GM18511 (cell line): ENCODE measurements around the gene DNAJB8.

Experiments
- ATAC-seq: cut with Tn5 transposase; IDR thresholded peaks from one replicate; pipeline ENCODE4 v1.9.1; 2021; ENCODE audit warnings: mild to moderate bottlenecking, moderate library complexity; ENCODE audit not compliant: unreplicated experiment

Gene DNAJB8

GRCh38 chr3:128484404-128485281, 18.0 kb upstream of the DNAJB8 start:
- no peak for ATAC-seq

GRCh38 chr3:128483657-128484403, 17.1 kb upstream of the DNAJB8 start:
- ATAC-seq, result no peak

- ATAC-seq, result no peak
Observed at GRCh38 chr3:128482666-128483656, 16.3 kb upstream of the DNAJB8 start.

- no peak for ATAC-seq
Observed at GRCh38 chr3:128482175-128482574, 15.5 kb upstream of the DNAJB8 start.

GRCh38 chr3:128481438-128481942, 14.8 kb upstream of the DNAJB8 start:
- no peak for ATAC-seq

- no peak for ATAC-seq
Observed at GRCh38 chr3:128480717-128481437, 14.2 kb upstream of the DNAJB8 start.

- no peak for ATAC-seq
Observed at GRCh38 chr3:128480278-128480677, 13.6 kb upstream of the DNAJB8 start.

GRCh38 chr3:128479558-128480086, 12.9 kb upstream of the DNAJB8 start:
- no peak for ATAC-seq

GRCh38 chr3:128478576-128479506, 12.2 kb upstream of the DNAJB8 start:
- no peak for ATAC-seq

- ATAC-seq, result no peak
Observed at GRCh38 chr3:128476659-128477058, 10.0 kb upstream of the DNAJB8 start.

- ATAC-seq, result no peak
Observed at GRCh38 chr3:128475355-128475754, 8.7 kb upstream of the DNAJB8 start.

- no peak for ATAC-seq
Observed at GRCh38 chr3:128473737-128474136, 7.0 kb upstream of the DNAJB8 start.

- ATAC-seq, result no peak
Observed at GRCh38 chr3:128473180-128473519, 6.5 kb upstream of the DNAJB8 start.

GRCh38 chr3:128472449-128473179, 5.9 kb upstream of the DNAJB8 start:
- no peak for ATAC-seq

GRCh38 chr3:128471720-128472119, 5.0 kb upstream of the DNAJB8 start:
- ATAC-seq, result no peak

- no peak for ATAC-seq
Observed at GRCh38 chr3:128471110-128471509, 4.4 kb upstream of the DNAJB8 start.

- no peak for ATAC-seq
Observed at GRCh38 chr3:128470134-128470899, 3.6 kb upstream of the DNAJB8 start.
